ENCODE data around the gene DNAH3. TPM values are rescaled to one million over a fixed set of nuclear protein-coding genes. Genes with fewer than 3 reads are reported as not detected.

DNAH3 gene
- total RNA-seq, 1 experiment from 2014 or later, result 0.15 TPM

DNA sequence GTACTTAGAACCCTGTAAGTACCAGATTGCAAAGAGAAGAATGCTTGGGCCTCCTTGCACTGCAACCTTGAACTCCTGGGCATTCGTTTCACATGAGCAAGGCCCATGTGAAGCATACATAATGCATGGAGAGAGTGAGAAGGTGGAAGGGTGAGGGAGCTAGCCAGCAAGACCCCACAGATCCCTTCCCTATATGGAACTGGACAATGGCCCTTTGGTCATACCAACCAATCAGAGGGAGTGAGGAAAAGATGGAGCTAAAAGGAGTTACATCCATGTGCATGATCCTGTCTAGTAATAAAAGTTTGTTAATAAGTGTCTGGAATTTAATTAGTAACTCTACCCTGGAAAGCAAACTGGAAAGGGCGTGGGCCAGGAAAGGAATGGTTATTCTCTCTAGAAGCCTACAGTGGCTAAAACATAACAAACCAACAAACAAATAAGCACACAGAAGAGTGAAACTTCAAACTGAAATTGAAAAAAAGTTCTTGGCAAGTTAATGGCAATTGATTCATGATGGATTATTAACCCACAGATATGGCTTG is 29.6 kb downstream of the DNAH3 start:
- ChIA-PET CTCF (no interaction called here), POLR2A (no interaction called here)
- intact Hi-C loops (cut with micrococcal nuclease), result no loop called here

DNA sequence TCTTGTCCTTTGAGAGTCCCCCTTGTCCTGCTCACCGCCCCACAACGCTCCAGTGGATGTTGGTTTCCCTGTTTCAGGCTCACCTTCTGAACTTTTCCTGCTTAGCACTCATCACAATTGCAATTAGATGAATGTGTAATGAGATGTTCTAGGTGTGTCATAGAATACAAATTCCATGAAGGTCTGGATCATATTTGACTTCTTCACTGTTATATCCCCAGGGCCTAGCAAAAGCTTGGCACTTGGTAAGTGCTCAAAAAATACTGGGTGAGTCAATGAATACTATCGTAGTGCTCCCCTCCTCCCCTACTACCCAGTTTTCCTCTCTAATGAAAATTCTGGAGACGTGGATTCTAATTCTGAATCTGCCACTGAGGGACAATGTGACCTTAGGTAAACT is 33.1 kb downstream of the DNAH3 start:
- intact Hi-C loops (cut with micrococcal nuclease), result no loop called here
- POLR2A ChIA-PET, result no interaction called here

More for the DNA sequence above, 29.6 kb downstream of the DNAH3 start:
- TF ChIP-seq EZH2phosphoT487 (IDR thresholded peaks at IDR 0.05; ENCODE audit: borderline replicate concordance) (no peak), ELF1 (IDR thresholded peaks at IDR 0.05; ENCODE audit: borderline replicate concordance, low read depth) (no peak), JUND (IDR thresholded peaks at IDR 0.05) (no peak), SP1 (IDR thresholded peaks at IDR 0.05; ENCODE audit: low read depth) (no peak), EGR1 (IDR thresholded peaks at IDR 0.05; ENCODE audit: low read depth) (no peak), FOSL1 (IDR thresholded peaks at IDR 0.05; ENCODE audit: low read depth) (no peak), SRF (IDR thresholded peaks at IDR 0.05; ENCODE audit: low read depth) (no peak), CEBPB (IDR thresholded peaks at IDR 0.05; ENCODE audit: low read depth) (no peak), TCF7L2 (IDR thresholded peaks at IDR 0.05; ENCODE audit: borderline replicate concordance, extremely low read depth, insufficient read depth, insufficient read length) (no peak), POLR2AphosphoS5 (IDR thresholded peaks at IDR 0.05; ENCODE audit: low read depth, low read length) (no peak)
- TF ChIP-seq, protein P1, sequence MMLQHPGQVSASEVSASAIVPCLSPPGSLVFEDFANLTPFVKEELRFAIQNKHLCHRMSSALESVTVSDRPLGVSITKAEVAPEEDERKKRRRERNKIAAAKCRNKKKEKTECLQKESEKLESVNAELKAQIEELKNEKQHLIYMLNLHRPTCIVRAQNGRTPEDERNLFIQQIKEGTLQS (IDR thresholded peaks at IDR 0.05), result no peak
- H3K9me3 ChIP-seq (ENCODE audit: control insufficient read depth in 1 of 2, insufficient read depth in 1 of 2, low read depth in 1 of 2, low read length in 2 of 2), result no peaks in the 10 kb centered on the region
- no peak overlapping the region for H3K27ac ChIP-seq (ENCODE audit: low read depth, low read length)
- DNase-seq (ENCODE audit: low read depth, low spot score), result no peak
- no peaks in the 10 kb centered on the region for H3K79me2 ChIP-seq (ENCODE audit: insufficient read depth, low read length)
- no peaks in the 10 kb centered on the region for H3K4me1 ChIP-seq (ENCODE audit: control insufficient read depth in 1 of 2, insufficient read depth in 2 of 2, low read length in 2 of 2)
- no peak overlapping the region for H3K9ac ChIP-seq (ENCODE audit: low read length)
- H3K27me3 ChIP-seq (ENCODE audit: insufficient read depth, low read length), result no peaks in the 10 kb centered on the region
- H4K20me1 ChIP-seq (ENCODE audit: insufficient read depth), result no peaks in the 10 kb centered on the region
- RAD21 ChIA-PET (ENCODE audit: low non-redundant PET in 1 of 2, low total read pairs in 2 of 2, uncharacterized antibody in 2 of 2, unreplicated experiment in 2 of 2), result no interaction called here
- H3K36me3 ChIP-seq (ENCODE audit: control insufficient read depth in 1 of 2, insufficient read depth in 2 of 2, low read length in 2 of 2), result no peaks in the 10 kb centered on the region
- no peaks in the 10 kb centered on the region for H3K9me2 ChIP-seq (ENCODE audit: insufficient read depth)
- no peak for ATAC-seq
- H3K4me2 ChIP-seq (ENCODE audit: low read length), result no peak overlapping the region
- no TSS peak for BruUV-seq (replicated peaks)
- H3K4me3 ChIP-seq (replicated peaks in 1 of 2; ENCODE audit: low read depth in 1 of 2, low read length in 2 of 2), result no peak overlapping the region
- no peak overlapping the region for H2AFZ ChIP-seq (ENCODE audit: low read depth, low read length, poor library complexity, severe bottlenecking)

More for the DNA sequence above, 33.1 kb downstream of the DNAH3 start:
- no peaks in the 10 kb centered on the region for H3K27me3 ChIP-seq (ENCODE audit: insufficient read depth, low read length)
- no peak overlapping the region for H3K4me2 ChIP-seq (ENCODE audit: low read length)
- no peak overlapping the region for H2AFZ ChIP-seq (ENCODE audit: low read depth, low read length, poor library complexity, severe bottlenecking)
- H3K27ac ChIP-seq (ENCODE audit: low read depth, low read length), result no peak overlapping the region
- H3K4me1 ChIP-seq (ENCODE audit: control insufficient read depth in 1 of 2, insufficient read depth in 2 of 2, low read length in 2 of 2), result no peaks in the 10 kb centered on the region
- H3K36me3 ChIP-seq (ENCODE audit: control insufficient read depth in 1 of 2, insufficient read depth in 2 of 2, low read length in 2 of 2), result no peaks in the 10 kb centered on the region
- no TSS peak for BruUV-seq (replicated peaks)
- no peak for ATAC-seq
- no peak for DNase-seq (ENCODE audit: low read depth, low spot score)
- ChIA-PET RAD21 (ENCODE audit: low non-redundant PET in 1 of 2, low total read pairs in 2 of 2, uncharacterized antibody in 2 of 2, unreplicated experiment in 2 of 2) (no interaction called here), CTCF (no interaction called here)
- no peaks in the 10 kb centered on the region for H3K9me2 ChIP-seq (ENCODE audit: insufficient read depth)
- H3K79me2 ChIP-seq (ENCODE audit: insufficient read depth, low read length), result no peaks in the 10 kb centered on the region
- no peak overlapping the region for H3K4me3 ChIP-seq (replicated peaks in 1 of 2; ENCODE audit: low read depth in 1 of 2, low read length in 2 of 2)
- no peaks in the 10 kb centered on the region for H4K20me1 ChIP-seq (ENCODE audit: insufficient read depth)
- H3K9me3 ChIP-seq (ENCODE audit: control insufficient read depth in 1 of 2, insufficient read depth in 1 of 2, low read depth in 1 of 2, low read length in 2 of 2), result no peaks in the 10 kb centered on the region
- H3K9ac ChIP-seq (ENCODE audit: low read length), result no peak overlapping the region
- no peak for TF ChIP-seq SP1 (IDR thresholded peaks at IDR 0.05; ENCODE audit: low read depth)
- TF ChIP-seq EZH2 (IDR thresholded peaks at IDR 0.05), result no peak
- no peak for TF ChIP-seq ZNF274 (IDR thresholded peaks at IDR 0.05; ENCODE audit: low read depth, low read length)
- no peak for TF ChIP-seq RAD21 (IDR thresholded peaks at IDR 0.05; ENCODE audit: low read depth)
- TF ChIP-seq ZFX (IDR thresholded peaks at IDR 0.05), result no peak
- TF ChIP-seq, protein P2, sequence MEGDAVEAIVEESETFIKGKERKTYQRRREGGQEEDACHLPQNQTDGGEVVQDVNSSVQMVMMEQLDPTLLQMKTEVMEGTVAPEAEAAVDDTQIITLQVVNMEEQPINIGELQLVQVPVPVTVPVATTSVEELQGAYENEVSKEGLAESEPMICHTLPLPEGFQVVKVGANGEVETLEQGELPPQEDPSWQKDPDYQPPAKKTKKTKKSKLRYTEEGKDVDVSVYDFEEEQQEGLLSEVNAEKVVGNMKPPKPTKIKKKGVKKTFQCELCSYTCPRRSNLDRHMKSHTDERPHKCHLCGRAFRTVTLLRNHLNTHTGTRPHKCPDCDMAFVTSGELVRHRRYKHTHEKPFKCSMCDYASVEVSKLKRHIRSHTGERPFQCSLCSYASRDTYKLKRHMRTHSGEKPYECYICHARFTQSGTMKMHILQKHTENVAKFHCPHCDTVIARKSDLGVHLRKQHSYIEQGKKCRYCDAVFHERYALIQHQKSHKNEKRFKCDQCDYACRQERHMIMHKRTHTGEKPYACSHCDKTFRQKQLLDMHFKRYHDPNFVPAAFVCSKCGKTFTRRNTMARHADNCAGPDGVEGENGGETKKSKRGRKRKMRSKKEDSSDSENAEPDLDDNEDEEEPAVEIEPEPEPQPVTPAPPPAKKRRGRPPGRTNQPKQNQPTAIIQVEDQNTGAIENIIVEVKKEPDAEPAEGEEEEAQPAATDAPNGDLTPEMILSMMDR (IDR thresholded peaks at IDR 0.05 in 2 of 3, conservative IDR thresholded peaks at IDR 0.05 in 1 of 3; ENCODE audit: borderline replicate concordance in 1 of 3, insufficient read depth in 1 of 3, low read depth in 2 of 3, low read length in 2 of 3), result no peak
